Measurements from ENCODE around the gene GTF2H2C_2.
"Not testable (repeated sequence)": the region's sequence is repeated elsewhere in the genome, so short reads cannot be mapped to it uniquely, and the experiment has no call there.

GTF2H2C_2 gene

DNA sequence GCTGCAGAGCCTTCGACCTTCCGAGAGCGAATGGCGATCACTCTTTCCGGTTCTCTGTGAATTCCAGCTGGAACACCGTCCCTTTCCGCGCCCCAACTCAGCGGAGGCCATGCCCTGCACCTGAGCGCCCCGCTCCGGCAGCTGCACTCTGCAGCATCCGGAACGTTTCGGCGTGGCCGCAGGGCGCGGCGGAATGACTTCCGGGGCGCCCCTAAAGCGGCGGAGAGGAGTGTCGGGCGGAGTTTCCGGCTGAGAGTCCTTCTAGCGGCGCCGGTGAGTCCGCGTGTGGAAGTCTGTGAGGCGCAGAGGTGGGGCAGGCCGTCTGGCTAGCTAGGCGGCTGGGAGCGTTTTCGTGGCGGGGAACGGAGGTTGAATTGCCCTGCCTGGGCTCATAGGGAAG lies at the start of gene GTF2H2C_2:
Gene GTF2H2C_2 (plus strand): TSS at position 252 of the 400 bp plus-strand sequence.
- not testable (repeated sequence) for DNase-seq (ENCODE audit: extremely low read depth, low read depth)

DNA sequence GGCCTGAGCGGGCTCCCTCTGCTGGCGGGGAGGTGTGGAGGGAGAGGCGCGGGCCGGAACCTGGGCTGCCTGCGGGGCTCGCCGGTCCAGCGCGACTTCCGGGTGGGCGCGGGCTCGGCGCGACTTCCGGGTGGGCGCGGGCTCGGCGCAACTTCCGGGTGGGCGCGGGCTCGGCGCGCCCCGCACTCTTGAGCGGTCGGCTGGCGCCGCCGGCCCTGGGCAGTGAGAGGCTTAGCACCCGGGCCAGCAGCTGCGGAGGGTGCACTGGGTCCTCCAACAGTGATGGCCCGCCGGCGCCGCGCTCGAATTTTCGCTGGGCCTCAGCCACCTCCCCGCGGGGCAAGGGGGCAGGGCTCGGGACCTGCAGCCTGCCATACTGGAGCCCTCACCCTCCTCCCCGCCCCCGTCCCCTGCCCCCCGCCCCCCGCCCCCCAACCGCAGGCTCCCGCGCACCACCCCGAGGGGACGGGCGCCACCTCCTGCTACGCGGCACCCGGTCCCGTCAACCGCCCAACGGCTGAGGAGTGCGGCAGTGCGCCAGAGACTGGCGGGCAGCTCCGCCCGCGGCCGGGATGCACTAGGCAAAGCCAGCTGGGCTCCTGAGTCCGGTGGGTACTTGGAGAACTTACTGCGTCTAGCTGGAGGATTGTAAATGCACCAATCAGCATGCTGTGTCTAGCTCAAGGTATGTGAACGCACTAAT lies 14.0 kb upstream of the GTF2H2C_2 start:
- not testable (repeated sequence) for DNase-seq (ENCODE audit: extremely low read depth, low read depth)

- DNase-seq (ENCODE audit: extremely low read depth, low read depth): not testable (repeated sequence)
Observed at GRCh38 chr5:70421322-70421721, 6.2 kb downstream of the GTF2H2C_2 start.

- not testable (repeated sequence) for DNase-seq (ENCODE audit: extremely low read depth, low read depth)
Observed at GRCh38 chr5:70423215-70423614, 8.0 kb downstream of the GTF2H2C_2 start.

DNA sequence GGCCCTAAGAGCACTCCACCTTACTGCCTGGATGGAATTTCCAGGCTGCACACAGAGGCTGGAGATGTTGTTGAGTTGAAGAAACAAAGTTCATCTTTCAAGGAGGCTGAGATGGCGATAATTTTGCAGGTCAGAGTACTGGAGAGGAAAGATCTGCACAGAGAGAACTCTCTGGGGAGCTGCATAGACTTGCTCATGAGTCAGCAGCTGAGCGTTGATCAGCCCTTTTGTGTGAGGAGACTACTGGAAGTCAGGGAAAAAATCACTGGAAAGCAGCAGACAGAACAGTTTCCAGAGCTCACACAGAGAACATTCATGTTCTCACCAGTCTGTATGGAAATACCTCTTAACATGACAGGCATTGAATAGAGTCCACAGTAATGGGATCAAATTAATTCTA lies 23.4 kb downstream of the GTF2H2C_2 start:
- not testable (repeated sequence) for DNase-seq (ENCODE audit: extremely low read depth, low read depth)

- not testable (repeated sequence) for DNase-seq (ENCODE audit: extremely low read depth, low read depth)
Observed at GRCh38 chr5:70449565-70449964, 34.4 kb downstream of the GTF2H2C_2 start.

GRCh38 chr5:70451249-70451984 lies 36.2 kb downstream of the GTF2H2C_2 start:
- not testable (repeated sequence) for DNase-seq (ENCODE audit: extremely low read depth, low read depth)

DNA sequence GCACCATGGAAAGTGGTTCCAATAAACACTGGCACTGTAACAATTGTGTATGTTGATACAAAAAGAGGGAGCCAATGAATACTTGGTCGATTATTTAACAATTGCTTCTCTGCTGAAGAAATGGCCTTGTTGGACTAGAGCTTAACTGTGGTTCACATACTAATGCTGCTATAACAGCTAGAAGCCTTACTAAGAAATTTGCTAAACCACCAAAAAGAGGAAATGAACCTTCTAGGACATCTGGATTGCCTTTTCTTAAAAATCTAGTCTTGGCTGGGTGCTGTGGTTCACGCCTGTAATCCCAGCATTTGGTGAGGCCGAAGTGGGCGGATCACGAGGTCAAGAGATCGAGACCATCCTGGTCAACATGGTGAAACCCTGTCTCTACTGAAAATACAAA lies 41.9 kb downstream of the GTF2H2C_2 start:
- not testable (repeated sequence) for DNase-seq (ENCODE audit: extremely low read depth, low read depth)

GRCh38 chr5:70459188-70459587 lies 44.0 kb downstream of the GTF2H2C_2 start:
- DNase-seq (ENCODE audit: extremely low read depth, low read depth): not testable (repeated sequence)

GRCh38 chr5:70461984-70462383 lies 46.8 kb downstream of the GTF2H2C_2 start:
- not testable (repeated sequence) for DNase-seq (ENCODE audit: extremely low read depth, low read depth)

DNA sequence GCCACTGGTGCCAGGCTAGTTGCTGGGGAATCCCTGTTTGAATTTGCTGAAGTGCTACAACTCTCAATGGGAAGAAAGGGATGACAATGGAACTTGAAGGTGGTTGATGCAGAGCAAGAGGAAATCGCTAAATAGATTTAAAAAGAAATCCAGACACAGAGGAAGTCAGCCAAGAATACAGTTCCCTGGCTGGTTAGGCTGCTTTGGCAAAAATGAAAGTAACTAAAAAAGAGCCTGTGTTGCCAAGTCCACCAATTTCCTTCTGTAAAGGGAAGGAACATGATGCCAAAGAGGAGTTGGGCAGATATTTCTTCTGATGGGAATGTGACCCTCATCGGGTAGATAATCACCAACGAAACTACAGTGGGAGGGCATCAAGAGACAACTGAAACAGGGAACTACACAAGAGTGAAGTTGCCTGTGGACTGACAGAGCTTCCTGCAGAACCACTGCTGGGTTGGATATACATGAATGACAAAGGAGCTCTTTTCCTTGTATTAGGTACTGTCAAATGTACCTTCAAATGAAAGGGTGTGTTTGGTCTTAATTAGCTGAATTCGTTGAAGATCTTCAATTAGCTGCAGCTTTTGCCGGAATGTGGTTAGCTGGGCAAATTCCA lies 49.0 kb downstream of the GTF2H2C_2 start:
- DNase-seq (ENCODE audit: extremely low read depth, low read depth): not testable (repeated sequence)

- not testable (repeated sequence) for DNase-seq (ENCODE audit: extremely low read depth, low read depth)
Observed at GRCh38 chr5:70469926-70470509, 54.9 kb downstream of the GTF2H2C_2 start.
